Thyroid gland (tissue), 4 donors: ENCODE measurements around the gene PRR5.

Source experiments
- CTCF ChIP-seq, 6 experiments: fragments of 200-600 bp in 3 of 6; fragments of 450-650 bp in 3 of 6; sonication (generic) in 3 of 6; IDR thresholded peaks; one replicate each; pipeline ENCODE4 v1.5.1; 2016 to 2019; ENCODE audit warnings: antibody characterized with exemption in 6 of 6, mild to moderate bottlenecking in 2 of 6, inconsistent platforms in 1 of 6, moderate library complexity in 1 of 6
- POLR2A ChIP-seq, 2 donors: fragments of 450-650 bp; IDR thresholded peaks; one replicate each; pipeline ENCODE4 v1.6.1; 2017; ENCODE audit warnings: antibody characterized with exemption in 2 of 2, mild to moderate bottlenecking in 2 of 2, moderate library complexity in 1 of 2

DNA sequence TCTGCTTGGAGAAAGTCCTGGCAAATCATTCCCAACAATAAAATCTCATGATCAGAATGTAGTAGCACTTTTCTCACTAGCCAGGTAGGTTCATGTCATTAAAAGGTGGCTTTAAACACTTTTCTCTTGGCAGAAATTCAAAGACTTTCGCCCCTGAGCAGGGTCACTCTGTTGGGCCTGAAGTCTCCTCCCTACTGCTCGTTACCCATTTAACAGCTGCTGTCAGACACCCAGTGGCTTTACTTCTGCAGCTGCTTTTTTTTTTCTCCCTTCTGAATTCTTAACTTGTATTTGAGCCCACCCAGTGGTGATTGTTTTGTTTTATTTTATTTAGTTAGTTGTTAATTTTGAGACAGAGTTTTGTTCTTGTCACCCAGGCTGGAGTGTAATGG is 75.4 kb downstream of the PRR5 start:
- TF ChIP-seq CTCF (IDR thresholded peaks at IDR 0.05): peak in 2 of 6 experiments; percentile 8 to 19
- no peak for TF ChIP-seq POLR2A (IDR thresholded peaks at IDR 0.05)
